ENCODE measurements around the gene CD300LD. TPM values are rescaled to one million over a fixed set of nuclear protein-coding genes. Genes with fewer than 3 reads are reported as not detected.

Gene CD300LD
- total RNA-seq, 4 donors from 2014 or later: not detected

- 70% methylated on average over 7 of the region's 7 CpGs for WGBS
- intact Hi-C loops (cut with DNase I): no loop called here
- TF ChIP-seq POLR2AphosphoS5 (IDR thresholded peaks at IDR 0.05) (no peak), EP300 (IDR thresholded peaks at IDR 0.05) (no peak), POLR2A (IDR thresholded peaks at IDR 0.05; ENCODE audit: low read depth) (no peak)
- TF ChIP-seq, protein P1, sequence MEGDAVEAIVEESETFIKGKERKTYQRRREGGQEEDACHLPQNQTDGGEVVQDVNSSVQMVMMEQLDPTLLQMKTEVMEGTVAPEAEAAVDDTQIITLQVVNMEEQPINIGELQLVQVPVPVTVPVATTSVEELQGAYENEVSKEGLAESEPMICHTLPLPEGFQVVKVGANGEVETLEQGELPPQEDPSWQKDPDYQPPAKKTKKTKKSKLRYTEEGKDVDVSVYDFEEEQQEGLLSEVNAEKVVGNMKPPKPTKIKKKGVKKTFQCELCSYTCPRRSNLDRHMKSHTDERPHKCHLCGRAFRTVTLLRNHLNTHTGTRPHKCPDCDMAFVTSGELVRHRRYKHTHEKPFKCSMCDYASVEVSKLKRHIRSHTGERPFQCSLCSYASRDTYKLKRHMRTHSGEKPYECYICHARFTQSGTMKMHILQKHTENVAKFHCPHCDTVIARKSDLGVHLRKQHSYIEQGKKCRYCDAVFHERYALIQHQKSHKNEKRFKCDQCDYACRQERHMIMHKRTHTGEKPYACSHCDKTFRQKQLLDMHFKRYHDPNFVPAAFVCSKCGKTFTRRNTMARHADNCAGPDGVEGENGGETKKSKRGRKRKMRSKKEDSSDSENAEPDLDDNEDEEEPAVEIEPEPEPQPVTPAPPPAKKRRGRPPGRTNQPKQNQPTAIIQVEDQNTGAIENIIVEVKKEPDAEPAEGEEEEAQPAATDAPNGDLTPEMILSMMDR (IDR thresholded peaks at IDR 0.05): no peak
Observed at GRCh38 chr17:74555427-74555940, 36.6 kb downstream of the CD300LD start.

DNA sequence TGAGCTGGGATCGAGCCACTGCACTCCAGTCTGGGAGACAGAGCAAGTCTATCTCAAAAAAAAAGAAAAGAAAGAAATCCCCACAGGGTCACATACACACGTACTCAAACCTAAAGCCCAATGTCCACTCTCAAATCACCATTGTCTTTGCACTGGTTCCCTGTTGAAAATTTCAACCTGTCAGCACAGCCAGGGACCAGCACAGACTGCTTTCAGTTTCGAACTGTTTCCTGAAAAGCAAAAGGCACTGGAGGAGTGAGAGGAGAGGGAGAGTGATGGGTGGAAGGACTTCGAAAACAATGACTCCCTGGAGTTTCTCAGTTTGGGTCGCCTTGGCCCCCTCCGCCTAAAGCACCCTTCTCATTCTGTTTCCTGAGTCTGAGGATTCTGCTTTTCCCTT is 37.2 kb downstream of the CD300LD start:
- Histone ChIP-seq H3K9me3 (no peaks in the 10 kb centered on the region), H3K4me3 (no peak overlapping the region), H3K27ac (replicated peaks in 1 of 4) (no peak overlapping the region), H3K36me3 (no peaks in the 10 kb centered on the region), H3K27me3 (peaks cover 0 to 13% (median 0%) of the 10 kb centered on the region in 4 donors), H3K4me1 (no peaks in the 10 kb centered on the region)
- intact Hi-C loops (cut with DNase I): no loop called here
- no peak for DNase-seq (ENCODE audit: extremely low spot score)
- no peak for TF ChIP-seq POLR2A (IDR thresholded peaks at IDR 0.05; ENCODE audit: low read depth)
- no peak for TF ChIP-seq EP300 (IDR thresholded peaks at IDR 0.05)
- TF ChIP-seq POLR2AphosphoS5 (IDR thresholded peaks at IDR 0.05): no peak
- TF ChIP-seq, protein P1 (IDR thresholded peaks at IDR 0.05): no peak
- WGBS: 69% methylated on average over 6 of the region's 6 CpGs

More at GRCh38 chr17:74555427-74555940, 36.6 kb downstream of the CD300LD start:
- H3K4me3 ChIP-seq: no peak overlapping the region
- H3K27ac ChIP-seq (replicated peaks in 1 of 4): no peak overlapping the region
- no peaks in the 10 kb centered on the region for H3K4me1 ChIP-seq
- no peak for DNase-seq (ENCODE audit: extremely low spot score)
- no peaks in the 10 kb centered on the region for H3K9me3 ChIP-seq
- H3K27me3 ChIP-seq: peaks cover 0 to 7% (median 0%) of the 10 kb centered on the region in 4 donors
- no peaks in the 10 kb centered on the region for H3K36me3 ChIP-seq

- no peak overlapping the region for H3K27ac ChIP-seq (replicated peaks in 1 of 4)
- DNase-seq (ENCODE audit: extremely low spot score): no peak
- TF ChIP-seq POLR2A (IDR thresholded peaks at IDR 0.05; ENCODE audit: low read depth) (no peak), POLR2AphosphoS5 (IDR thresholded peaks at IDR 0.05) (no peak), EP300 (IDR thresholded peaks at IDR 0.05) (no peak)
- TF ChIP-seq, protein P1 (IDR thresholded peaks at IDR 0.05): no peak
- H3K27me3 ChIP-seq: peaks cover 0 to 23% (median 0%) of the 10 kb centered on the region in 4 donors
- H3K4me3 ChIP-seq: no peak overlapping the region
- intact Hi-C loops (cut with DNase I): no loop called here
- no peaks in the 10 kb centered on the region for H3K9me3 ChIP-seq
- 52% methylated on average over 4 of the region's 7 CpGs for WGBS
- H3K4me1 ChIP-seq: no peaks in the 10 kb centered on the region
- H3K36me3 ChIP-seq: no peaks in the 10 kb centered on the region
Observed at GRCh38 chr17:74552037-74552436, 40.0 kb downstream of the CD300LD start.

- Histone ChIP-seq H3K4me3 (no peak overlapping the region), H3K27ac (replicated peaks in 1 of 4) (no peak overlapping the region), H3K36me3 (no peaks in the 10 kb centered on the region), H3K27me3 (peaks cover 0 to 23% (median 0%) of the 10 kb centered on the region in 4 donors), H3K9me3 (no peaks in the 10 kb centered on the region), H3K4me1 (no peaks in the 10 kb centered on the region)
- TF ChIP-seq POLR2AphosphoS5 (IDR thresholded peaks at IDR 0.05): no peak
- no peak for TF ChIP-seq POLR2A (IDR thresholded peaks at IDR 0.05; ENCODE audit: low read depth)
- TF ChIP-seq, protein P1 (IDR thresholded peaks at IDR 0.05): no peak
- no peak for TF ChIP-seq EP300 (IDR thresholded peaks at IDR 0.05)
- intact Hi-C loops (cut with DNase I): no loop called here
- 66% methylated on average over 8 of the region's 15 CpGs for WGBS
- no peak for DNase-seq (ENCODE audit: extremely low spot score)
Observed at GRCh38 chr17:74550602-74551001, 41.5 kb downstream of the CD300LD start.

GRCh38 chr17:74549343-74549742 is 42.7 kb downstream of the CD300LD start:
- no peaks in the 10 kb centered on the region for H3K9me3 ChIP-seq
- WGBS: 84% methylated on average over 7 of the region's 7 CpGs
- DNase-seq (ENCODE audit: extremely low spot score): no peak
- H3K4me1 ChIP-seq: no peaks in the 10 kb centered on the region
- no peak overlapping the region for H3K4me3 ChIP-seq
- TF ChIP-seq, protein P1 (IDR thresholded peaks at IDR 0.05): no peak
- TF ChIP-seq POLR2AphosphoS5 (IDR thresholded peaks at IDR 0.05) (no peak), POLR2A (IDR thresholded peaks at IDR 0.05; ENCODE audit: low read depth) (no peak), EP300 (IDR thresholded peaks at IDR 0.05) (no peak)
- no peaks in the 10 kb centered on the region for H3K36me3 ChIP-seq
- H3K27me3 ChIP-seq: peaks cover 0 to 23% (median 0%) of the 10 kb centered on the region in 4 donors
- intact Hi-C loops (cut with DNase I): no loop called here
- no peak overlapping the region for H3K27ac ChIP-seq (replicated peaks in 1 of 4)
